ENCODE measurements around the gene PJA1.

The PJA1 gene

DNA sequence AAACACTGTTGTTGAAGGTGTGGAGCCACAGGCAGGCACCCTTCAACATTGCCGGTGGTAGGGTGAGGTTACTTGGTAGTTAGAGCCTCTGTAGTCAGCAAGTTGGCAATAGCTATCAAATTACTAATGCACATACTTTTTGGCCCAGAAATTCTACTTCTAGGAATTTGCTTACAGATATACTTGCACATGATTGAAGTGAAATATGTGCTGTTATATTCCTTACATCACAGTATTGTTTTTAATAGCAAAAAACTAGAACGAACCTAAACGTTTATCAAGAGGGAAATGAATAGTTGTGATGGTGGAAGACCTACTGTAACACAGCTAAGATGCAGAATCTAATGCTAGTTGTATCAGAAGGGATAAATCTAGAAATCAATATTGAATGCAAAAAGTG is 7.7 kb upstream of the PJA1 start:
- H3K27ac ChIP-seq = no peak overlapping the region
- H3K4me1 ChIP-seq (ENCODE audit: low read depth, poor library complexity, severe bottlenecking) = no peaks in the 10 kb centered on the region
- no peaks in the 10 kb centered on the region for H3K27me3 ChIP-seq (ENCODE audit: insufficient read depth, low read depth)
- H4K20me1 ChIP-seq (ENCODE audit: insufficient read depth) = no peaks in the 10 kb centered on the region
- no peak overlapping the region for H3K9ac ChIP-seq
- TF ChIP-seq, protein P1, sequence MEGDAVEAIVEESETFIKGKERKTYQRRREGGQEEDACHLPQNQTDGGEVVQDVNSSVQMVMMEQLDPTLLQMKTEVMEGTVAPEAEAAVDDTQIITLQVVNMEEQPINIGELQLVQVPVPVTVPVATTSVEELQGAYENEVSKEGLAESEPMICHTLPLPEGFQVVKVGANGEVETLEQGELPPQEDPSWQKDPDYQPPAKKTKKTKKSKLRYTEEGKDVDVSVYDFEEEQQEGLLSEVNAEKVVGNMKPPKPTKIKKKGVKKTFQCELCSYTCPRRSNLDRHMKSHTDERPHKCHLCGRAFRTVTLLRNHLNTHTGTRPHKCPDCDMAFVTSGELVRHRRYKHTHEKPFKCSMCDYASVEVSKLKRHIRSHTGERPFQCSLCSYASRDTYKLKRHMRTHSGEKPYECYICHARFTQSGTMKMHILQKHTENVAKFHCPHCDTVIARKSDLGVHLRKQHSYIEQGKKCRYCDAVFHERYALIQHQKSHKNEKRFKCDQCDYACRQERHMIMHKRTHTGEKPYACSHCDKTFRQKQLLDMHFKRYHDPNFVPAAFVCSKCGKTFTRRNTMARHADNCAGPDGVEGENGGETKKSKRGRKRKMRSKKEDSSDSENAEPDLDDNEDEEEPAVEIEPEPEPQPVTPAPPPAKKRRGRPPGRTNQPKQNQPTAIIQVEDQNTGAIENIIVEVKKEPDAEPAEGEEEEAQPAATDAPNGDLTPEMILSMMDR (conservative IDR thresholded peaks at IDR 0.05; ENCODE audit: low read depth, low read length) = no peak
- H3K79me2 ChIP-seq (ENCODE audit: insufficient read depth, low read depth) = no peaks in the 10 kb centered on the region
- no peak overlapping the region for H2AFZ ChIP-seq (ENCODE audit: low read depth)
- H3K4me3 ChIP-seq (IDR thresholded peaks at IDR 0.05; ENCODE audit: insufficient read depth, low read depth, low read length) = no peak overlapping the region
- H3K4me2 ChIP-seq = no peak overlapping the region
- H3K36me3 ChIP-seq (ENCODE audit: insufficient read depth) = no peaks in the 10 kb centered on the region

DNA sequence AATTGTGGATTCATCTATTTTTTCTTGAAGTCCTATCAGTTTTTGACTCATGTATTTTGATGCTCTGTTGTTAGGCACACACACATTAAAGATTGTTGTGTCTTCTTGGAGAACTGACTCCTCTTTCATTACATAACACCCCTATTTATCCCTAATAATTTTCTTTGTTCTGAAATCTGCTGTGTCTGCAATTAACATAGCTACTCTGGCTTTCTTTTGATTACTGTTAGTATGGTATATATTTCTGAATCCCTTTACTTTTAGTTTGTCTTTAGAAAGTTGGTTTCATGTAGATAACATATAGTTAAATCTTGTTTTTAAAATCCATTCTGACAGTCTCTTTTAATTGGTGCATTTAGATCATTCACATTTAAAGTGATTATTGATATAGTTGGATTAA is 5.1 kb upstream of the PJA1 start:
- H3K27me3 ChIP-seq (ENCODE audit: insufficient read depth, low read depth) = no peaks in the 10 kb centered on the region
- H3K4me2 ChIP-seq = no peak overlapping the region
- TF ChIP-seq, protein P1 (conservative IDR thresholded peaks at IDR 0.05; ENCODE audit: low read depth, low read length) = no peak
- no peak overlapping the region for H3K9ac ChIP-seq
- H3K4me3 ChIP-seq (IDR thresholded peaks at IDR 0.05; ENCODE audit: insufficient read depth, low read depth, low read length) = no peak overlapping the region
- H3K27ac ChIP-seq = no peak overlapping the region
- H2AFZ ChIP-seq (ENCODE audit: low read depth) = no peak overlapping the region
- no peaks in the 10 kb centered on the region for H3K79me2 ChIP-seq (ENCODE audit: insufficient read depth, low read depth)
- no peaks in the 10 kb centered on the region for H3K36me3 ChIP-seq (ENCODE audit: insufficient read depth)
- no peaks in the 10 kb centered on the region for H4K20me1 ChIP-seq (ENCODE audit: insufficient read depth)
- peaks cover 5% of the 10 kb centered on the region for H3K4me1 ChIP-seq (ENCODE audit: low read depth, poor library complexity, severe bottlenecking)

- Histone ChIP-seq H3K27ac (no peak overlapping the region), H3K4me2 (no peak overlapping the region), H3K27me3 (ENCODE audit: insufficient read depth, low read depth) (no peaks in the 10 kb centered on the region), H3K9ac (no peak overlapping the region), H3K4me3 (IDR thresholded peaks at IDR 0.05; ENCODE audit: insufficient read depth, low read depth, low read length) (no peak overlapping the region), H3K36me3 (ENCODE audit: insufficient read depth) (no peaks in the 10 kb centered on the region), H4K20me1 (ENCODE audit: insufficient read depth) (no peaks in the 10 kb centered on the region), H3K4me1 (ENCODE audit: low read depth, poor library complexity, severe bottlenecking) (peaks cover 5% of the 10 kb centered on the region), H3K79me2 (ENCODE audit: insufficient read depth, low read depth) (no peaks in the 10 kb centered on the region), H2AFZ (ENCODE audit: low read depth) (no peak overlapping the region)
- TF ChIP-seq, protein P1 (conservative IDR thresholded peaks at IDR 0.05; ENCODE audit: low read depth, low read length) = no peak
These were observed 1.1 kb downstream of the PJA1 start for GRCh38 chrX:69163936-69164741.

- no peak overlapping the region for H3K4me2 ChIP-seq
- no peak overlapping the region for H2AFZ ChIP-seq (ENCODE audit: low read depth)
- TF ChIP-seq, protein P1 (conservative IDR thresholded peaks at IDR 0.05; ENCODE audit: low read depth, low read length) = no peak
- H3K4me3 ChIP-seq (IDR thresholded peaks at IDR 0.05; ENCODE audit: insufficient read depth, low read depth, low read length) = no peak overlapping the region
- H3K79me2 ChIP-seq (ENCODE audit: insufficient read depth, low read depth) = no peaks in the 10 kb centered on the region
- no peak overlapping the region for H3K9ac ChIP-seq
- no peak overlapping the region for H3K27ac ChIP-seq
- H3K4me1 ChIP-seq (ENCODE audit: low read depth, poor library complexity, severe bottlenecking) = peaks cover 5% of the 10 kb centered on the region
- H3K36me3 ChIP-seq (ENCODE audit: insufficient read depth) = no peaks in the 10 kb centered on the region
- no peaks in the 10 kb centered on the region for H3K27me3 ChIP-seq (ENCODE audit: insufficient read depth, low read depth)
- no peaks in the 10 kb centered on the region for H4K20me1 ChIP-seq (ENCODE audit: insufficient read depth)
These were observed 2.8 kb downstream of the PJA1 start for GRCh38 chrX:69162361-69162865.
